SK-N-SH treated with all-trans-retinoic acid at 6 μM for 48 hours (cell line): ENCODE measurements around the gene LDLRAD2.

Source experiments
- ATAC-seq: fragments of 200-7000 bp; cut with Tn5 transposase; 3 replicates; pipeline ENCODE4 v1.9.1; 2020; ENCODE audit warnings: mild to moderate bottlenecking, moderate library complexity
- ARNTL ChIP-seq: fragments of 450-650 bp; formaldehyde crosslinking; IDR thresholded peaks from 2 replicates; pipeline ENCODE4 v1.5.0; 2020; ENCODE audit warnings: low read depth, mild to moderate bottlenecking, moderate library complexity, borderline replicate concordance
- BACH2 ChIP-seq: fragments of 250-450 bp; sonication (Bioruptor Pico); IDR thresholded peaks from 2 replicates; pipeline ENCODE4 v1.9.0; 2021; ENCODE audit warnings: mild to moderate bottlenecking, borderline replicate concordance
- CREB5 ChIP-seq: fragments of 250-450 bp; sonication (Bioruptor Pico); IDR thresholded peaks from 2 replicates; pipeline ENCODE4 v1.5.1; 2020; ENCODE audit warnings: low read depth, mild to moderate bottlenecking, moderate library complexity
- CSRNP3 ChIP-seq: fragments of 250-450 bp; sonication (Bioruptor Pico); IDR thresholded peaks from 2 replicates; pipeline ENCODE4 v1.5.1; 2021; ENCODE audit warnings: mild to moderate bottlenecking, moderate library complexity
- ESRRG ChIP-seq: fragments of 250-450 bp; sonication (Bioruptor Pico); IDR thresholded peaks from 2 replicates; pipeline ENCODE4 v1.6.1; 2021; ENCODE audit warnings: mild to moderate bottlenecking
- GLIS3 ChIP-seq: fragments of 250-450 bp; sonication (Bioruptor Pico); IDR thresholded peaks from 2 replicates; pipeline ENCODE4 v1.5.0; 2020; ENCODE audit warnings: mild to moderate bottlenecking, moderate library complexity
- ISL1 ChIP-seq: fragments of 250-450 bp; sonication (Bioruptor Pico); IDR thresholded peaks from 2 replicates; pipeline ENCODE4 v2.1.2; 2022; ENCODE audit warnings: mild to moderate bottlenecking, moderate library complexity
- OSR1 ChIP-seq: fragments of 250-450 bp; sonication (Bioruptor Pico); IDR thresholded peaks from 2 replicates; pipeline ENCODE4 v1.8.0; 2022; ENCODE audit warnings: moderate library complexity, mild to moderate bottlenecking, inconsistent platforms
- PATZ1 ChIP-seq: fragments of 250-450 bp; sonication (Bioruptor Pico); IDR thresholded peaks from 2 replicates; pipeline ENCODE4 v1.8.0; 2020; ENCODE audit warnings: mild to moderate bottlenecking, moderate library complexity, borderline replicate concordance
- POU6F1 ChIP-seq: fragments of 250-450 bp; sonication (Bioruptor Pico); IDR thresholded peaks from 2 replicates; pipeline ENCODE4 v1.8.0; 2021; ENCODE audit warnings: low read depth, mild to moderate bottlenecking, moderate library complexity, borderline replicate concordance
- PPARA ChIP-seq: fragments of 250-450 bp; sonication (Bioruptor Pico); IDR thresholded peaks from 2 replicates; pipeline ENCODE4 v1.5.0; 2020; ENCODE audit warnings: mild to moderate bottlenecking, borderline replicate concordance
- RARB ChIP-seq: fragments of 250-450 bp; sonication (Bioruptor Pico); IDR thresholded peaks from 2 replicates; pipeline ENCODE4 v1.8.0; 2021; ENCODE audit warnings: mild to moderate bottlenecking, moderate library complexity
- SNAI2 ChIP-seq: fragments of 250-450 bp; sonication (Bioruptor Pico); IDR thresholded peaks from 2 replicates; pipeline ENCODE4 v1.5.0; 2020; ENCODE audit warnings: mild to moderate bottlenecking, moderate library complexity
- TCF4 ChIP-seq: fragments of 250-450 bp; sonication (Bioruptor Pico); IDR thresholded peaks from 2 replicates; pipeline ENCODE4 v1.8.0; 2021; ENCODE audit warnings: mild to moderate bottlenecking, moderate library complexity, borderline replicate concordance
- TOX ChIP-seq: fragments of 250-450 bp; sonication (Bioruptor Pico); IDR thresholded peaks from 2 replicates; pipeline ENCODE4 v1.8.0; 2021; ENCODE audit warnings: mild to moderate bottlenecking, moderate library complexity, borderline replicate concordance
- TSHZ2 ChIP-seq: fragments of 250-450 bp; sonication (Bioruptor Pico); IDR thresholded peaks from 2 replicates; pipeline ENCODE4 v1.5.0; 2020; ENCODE audit warnings: mild to moderate bottlenecking, moderate library complexity
- ZC3H10 ChIP-seq: fragments of 250-450 bp; sonication (Bioruptor Pico); IDR thresholded peaks from 2 replicates; pipeline ENCODE4 v1.5.1; 2021; ENCODE audit warnings: mild to moderate bottlenecking, moderate library complexity
- ZFP30 ChIP-seq: fragments of 450-650 bp; formaldehyde crosslinking; IDR thresholded peaks from 2 replicates; pipeline ENCODE4 v1.5.0; 2022; ENCODE audit warnings: mild to moderate bottlenecking, moderate library complexity
- ZNF70 ChIP-seq: fragments of 450-650 bp; formaldehyde crosslinking; IDR thresholded peaks from 2 replicates; pipeline ENCODE4 v1.5.0; 2020; ENCODE audit warnings: mild to moderate bottlenecking, moderate library complexity
- ZNF8 ChIP-seq: fragments of 450-650 bp; formaldehyde crosslinking; IDR thresholded peaks from 2 replicates; pipeline ENCODE4 v1.5.0; 2020; ENCODE audit warnings: mild to moderate bottlenecking, moderate library complexity

The LDLRAD2 gene

GRCh38 chr1:21823206-21823979 is 11.3 kb downstream of the LDLRAD2 start:
- TF ChIP-seq POU6F1 (no peak), ZNF70 (no peak), CSRNP3 (CRISPR knock-in tag) (no peak), TSHZ2 (CRISPR knock-in tag) (no peak), TOX (CRISPR knock-in tag) (no peak), SNAI2 (CRISPR knock-in tag) (no peak), BACH2 (CRISPR knock-in tag) (no peak), ZC3H10 (CRISPR knock-in tag) (no peak), CREB5 (CRISPR knock-in tag) (no peak)
- no peak; the same call in 2 of the 3 replicates for ATAC-seq

GRCh38 chr1:21823980-21824702 is 12.1 kb downstream of the LDLRAD2 start:
- TF ChIP-seq ISL1 (CRISPR knock-in tag) (no peak), TOX (CRISPR knock-in tag) (no peak), ESRRG (CRISPR knock-in tag) (no peak), TCF4 (no peak), CREB5 (CRISPR knock-in tag) (no peak), ZNF8 (no peak), BACH2 (CRISPR knock-in tag) (no peak), RARB (CRISPR knock-in tag) (no peak), ARNTL (CRISPR knock-in tag) (no peak), ZFP30 (CRISPR knock-in tag) (no peak), SNAI2 (CRISPR knock-in tag) (no peak), GLIS3 (CRISPR knock-in tag) (no peak), PATZ1 (CRISPR knock-in tag) (no peak), OSR1 (no peak), PPARA (CRISPR knock-in tag) (no peak), POU6F1 (no peak)
- TF ChIP-seq, all 23 proteins: peak for 0
- ATAC-seq, result no peak
